OCI-LY1 (cell line): ENCODE data around the gene ITGB1BP2.
"Not testable (repeated sequence)": the region's sequence is repeated elsewhere in the genome, so short reads cannot be mapped to it uniquely, and the experiment has no call there.

Experiments
- EZH2 ChIP-seq: fragments of 200-600 bp; sonication (generic), shearing (Covaris generic); IDR thresholded peaks from 2 replicates; pipeline ENCODE4 v1.8.0; 2017; ENCODE audit warnings: borderline replicate concordance, mixed run types, mild to moderate bottlenecking, antibody characterized with exemption, low read length, moderate library complexity, mixed read lengths
- TF ChIP-seq, protein P1 (sequence below): fragments of 200-600 bp; sonication (generic), shearing (Covaris generic); IDR thresholded peaks from 2 replicates; pipeline ENCODE4 v1.5.1; 2017; ENCODE audit warnings: mild to moderate bottlenecking, antibody characterized with exemption, low read length, moderate library complexity, mixed read lengths

DNA sequence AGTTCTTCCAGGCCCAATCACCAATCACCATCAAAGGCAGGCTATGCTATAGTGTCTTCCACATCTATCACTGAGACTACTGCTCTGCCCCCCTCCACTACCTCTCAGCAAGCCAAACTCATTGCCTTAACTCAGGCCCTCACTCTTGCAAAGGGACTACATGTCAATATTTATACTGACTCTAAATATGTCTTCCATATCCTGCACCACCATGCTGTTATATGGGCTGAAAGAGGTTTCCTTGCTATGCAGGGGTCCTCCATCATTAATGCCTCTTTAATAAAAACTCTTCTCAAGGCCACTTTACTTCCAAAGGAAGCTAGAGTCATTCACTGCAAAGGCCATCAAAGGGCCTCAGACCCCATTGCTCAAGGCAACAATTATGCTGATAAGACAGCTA lies 32.9 kb upstream of the ITGB1BP2 start:
- TF ChIP-seq, protein P1, sequence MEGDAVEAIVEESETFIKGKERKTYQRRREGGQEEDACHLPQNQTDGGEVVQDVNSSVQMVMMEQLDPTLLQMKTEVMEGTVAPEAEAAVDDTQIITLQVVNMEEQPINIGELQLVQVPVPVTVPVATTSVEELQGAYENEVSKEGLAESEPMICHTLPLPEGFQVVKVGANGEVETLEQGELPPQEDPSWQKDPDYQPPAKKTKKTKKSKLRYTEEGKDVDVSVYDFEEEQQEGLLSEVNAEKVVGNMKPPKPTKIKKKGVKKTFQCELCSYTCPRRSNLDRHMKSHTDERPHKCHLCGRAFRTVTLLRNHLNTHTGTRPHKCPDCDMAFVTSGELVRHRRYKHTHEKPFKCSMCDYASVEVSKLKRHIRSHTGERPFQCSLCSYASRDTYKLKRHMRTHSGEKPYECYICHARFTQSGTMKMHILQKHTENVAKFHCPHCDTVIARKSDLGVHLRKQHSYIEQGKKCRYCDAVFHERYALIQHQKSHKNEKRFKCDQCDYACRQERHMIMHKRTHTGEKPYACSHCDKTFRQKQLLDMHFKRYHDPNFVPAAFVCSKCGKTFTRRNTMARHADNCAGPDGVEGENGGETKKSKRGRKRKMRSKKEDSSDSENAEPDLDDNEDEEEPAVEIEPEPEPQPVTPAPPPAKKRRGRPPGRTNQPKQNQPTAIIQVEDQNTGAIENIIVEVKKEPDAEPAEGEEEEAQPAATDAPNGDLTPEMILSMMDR, result not testable (repeated sequence)
- TF ChIP-seq EZH2, result not testable (repeated sequence)
